Esophagus muscularis mucosa (tissue), 4 donors: ENCODE measurements around the gene ZMYM4. TPM values are rescaled to one million over a fixed set of nuclear protein-coding genes. Genes with fewer than 3 reads are reported as not detected.

Experiments
- DNase-seq: peaks from one replicate; pipeline ENCODE4 v3.0.0-alpha.2; 2017; ENCODE audit errors: extremely low spot score
- H3K27ac ChIP-seq, 4 donors: fragments of 200-600 bp; sonication (generic); replicated peaks in 1 of 4; 1 replicate in 3 of 4; 2 replicates in 1 of 4; pipeline ENCODE4 v1.5.1; 2016 to 2019; ENCODE audit warnings: mild to moderate bottlenecking in 1 of 4
- H3K27me3 ChIP-seq, 4 donors: fragments of 200-600 bp; sonication (generic); one replicate each; pipeline versions ENCODE4 v1.5.1 to v1.6.0; 2016 to 2019
- H3K36me3 ChIP-seq, 4 donors: fragments of 200-600 bp; sonication (generic); one replicate each; pipeline ENCODE4 v1.5.1; 2016 to 2019
- H3K4me1 ChIP-seq, 4 donors: fragments of 200-600 bp; sonication (generic); one replicate each; pipeline ENCODE4 v1.5.1; 2016 to 2019
- H3K4me3 ChIP-seq, 4 donors: fragments of 200-600 bp; sonication (generic); 1 replicate in 2 of 4; 2 replicates in 2 of 4; pipeline ENCODE4 v1.5.1; 2016 to 2019; ENCODE audit warnings: mild to moderate bottlenecking in 4 of 4, moderate library complexity in 1 of 4
- H3K9me3 ChIP-seq, 4 donors: fragments of 200-600 bp; sonication (generic); 1 replicate in 3 of 4; 2 replicates in 1 of 4; pipeline ENCODE4 v1.5.1; 2016 to 2019
- EP300 ChIP-seq: sonication (generic); formaldehyde crosslinking; IDR thresholded peaks from one replicate; pipeline ENCODE4 v1.6.1; 2017; ENCODE audit warnings: antibody characterized with exemption
- POLR2A ChIP-seq: fragments of 450-650 bp; IDR thresholded peaks from one replicate; pipeline ENCODE4 v1.6.1; 2017; ENCODE audit warnings: antibody characterized with exemption, moderate library complexity, mild to moderate bottlenecking, low read depth
- POLR2AphosphoS5 ChIP-seq, 2 donors: sonication (generic); formaldehyde crosslinking; IDR thresholded peaks; one replicate each; pipeline ENCODE4 v1.6.1; 2017; ENCODE audit warnings: antibody characterized with exemption in 2 of 2
- WGBS: methylation state at CpG from one replicate; pipeline ENCODE4 v1.1.5; 2018; 5-methylcytosine and 5-hydroxymethylcytosine counted together
- intact Hi-C: fragments of 100-400 bp; cut with DNase I; formaldehyde crosslinking; loops from one replicate; pipeline ENCODE4 v1.15.1; 2023
- total RNA-seq, 4 donors: library from RNA; depleted of rRNA; stranded (reverse); fragments of >200 nt; gene quantifications; one replicate each; pipeline versions ENCODE4 v1.1.0 to v1.2.1, GENCODE V29; 2016
- TF ChIP-seq, protein P1 (sequence below), 3 experiments: fragments of 200-600 bp in 2 of 3; fragments of 450-650 bp in 1 of 3; sonication (generic) in 2 of 3; IDR thresholded peaks; one replicate each; pipeline ENCODE4 v1.5.1; 2017 to 2019; ENCODE audit warnings: antibody characterized with exemption in 3 of 3, mild to moderate bottlenecking in 2 of 3, moderate library complexity in 1 of 3

Gene ZMYM4
- total RNA-seq, 4 donors from 2014 or later = 24.6 to 32.0 (median 27.3) TPM

DNA sequence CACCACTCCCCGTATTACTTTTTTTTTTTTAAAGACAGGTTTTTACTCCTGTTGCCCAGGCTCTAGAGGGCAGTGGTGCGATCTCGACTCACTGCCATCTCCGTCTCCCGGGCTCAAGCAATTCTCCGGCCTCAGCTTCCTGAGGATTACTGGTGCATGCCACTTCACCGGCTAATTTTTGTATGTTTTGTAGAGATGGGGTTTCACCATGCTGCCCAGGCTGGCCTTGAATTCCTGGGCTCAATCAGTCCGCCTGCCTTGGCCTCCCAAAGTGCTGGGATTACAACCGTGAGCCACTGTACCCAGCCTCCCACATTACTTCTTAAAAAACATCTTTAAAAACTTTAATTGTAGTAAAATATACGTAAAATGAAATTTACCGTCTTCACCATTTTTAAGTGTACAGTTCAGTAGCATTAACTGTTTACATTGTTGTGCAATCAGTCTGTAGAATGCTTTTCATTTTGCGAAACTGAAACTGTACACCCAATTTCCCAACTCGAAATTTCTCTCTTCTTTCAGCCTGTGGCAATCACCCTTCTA is 77.0 kb downstream of the ZMYM4 start:
- TF ChIP-seq EP300 (no peak), POLR2A (no peak), POLR2AphosphoS5 (IDR thresholded peaks at IDR 0.05) (no peak)
- TF ChIP-seq, protein P1, sequence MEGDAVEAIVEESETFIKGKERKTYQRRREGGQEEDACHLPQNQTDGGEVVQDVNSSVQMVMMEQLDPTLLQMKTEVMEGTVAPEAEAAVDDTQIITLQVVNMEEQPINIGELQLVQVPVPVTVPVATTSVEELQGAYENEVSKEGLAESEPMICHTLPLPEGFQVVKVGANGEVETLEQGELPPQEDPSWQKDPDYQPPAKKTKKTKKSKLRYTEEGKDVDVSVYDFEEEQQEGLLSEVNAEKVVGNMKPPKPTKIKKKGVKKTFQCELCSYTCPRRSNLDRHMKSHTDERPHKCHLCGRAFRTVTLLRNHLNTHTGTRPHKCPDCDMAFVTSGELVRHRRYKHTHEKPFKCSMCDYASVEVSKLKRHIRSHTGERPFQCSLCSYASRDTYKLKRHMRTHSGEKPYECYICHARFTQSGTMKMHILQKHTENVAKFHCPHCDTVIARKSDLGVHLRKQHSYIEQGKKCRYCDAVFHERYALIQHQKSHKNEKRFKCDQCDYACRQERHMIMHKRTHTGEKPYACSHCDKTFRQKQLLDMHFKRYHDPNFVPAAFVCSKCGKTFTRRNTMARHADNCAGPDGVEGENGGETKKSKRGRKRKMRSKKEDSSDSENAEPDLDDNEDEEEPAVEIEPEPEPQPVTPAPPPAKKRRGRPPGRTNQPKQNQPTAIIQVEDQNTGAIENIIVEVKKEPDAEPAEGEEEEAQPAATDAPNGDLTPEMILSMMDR (IDR thresholded peaks at IDR 0.05) = no peak
- intact Hi-C loops = no loop called here
- no peaks in the 10 kb centered on the region for H3K27me3 ChIP-seq
- H3K9me3 ChIP-seq = no peaks in the 10 kb centered on the region
- peaks cover 0 to 4% (median 0%) of the 10 kb centered on the region in 4 donors for H3K4me1 ChIP-seq
- 88% methylated on average over 13 of the region's 13 CpGs for WGBS
- peak overlapping the region in 1 of 4 donors; percentile 9 for H3K4me3 ChIP-seq
- no peaks in the 10 kb centered on the region for H3K36me3 ChIP-seq
- DNase-seq = no peak
- no peak overlapping the region for H3K27ac ChIP-seq

DNA sequence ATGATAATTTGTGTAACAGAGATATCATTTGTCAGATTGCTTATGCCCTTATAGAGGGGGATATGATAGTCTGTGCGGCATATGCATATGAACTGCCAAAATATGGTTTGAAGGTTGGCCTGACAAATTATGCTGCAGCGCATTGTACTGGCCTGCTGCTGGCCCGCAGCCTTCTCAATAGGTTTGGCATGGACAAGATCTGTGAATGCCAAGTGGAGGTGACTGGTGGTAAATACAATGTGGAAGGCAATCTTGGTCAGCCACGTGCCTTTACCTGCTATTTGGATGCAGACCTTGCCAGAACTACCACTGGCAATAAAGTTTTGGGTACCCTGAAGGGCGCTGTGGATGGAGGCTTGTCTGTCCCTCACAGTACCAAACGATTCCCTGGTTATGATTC is 82.4 kb downstream of the ZMYM4 start:
- no peak for DNase-seq
- Histone ChIP-seq H3K4me1 (peaks cover 0 to 4% (median 0%) of the 10 kb centered on the region in 4 donors), H3K36me3 (no peaks in the 10 kb centered on the region), H3K9me3 (no peaks in the 10 kb centered on the region), H3K27ac (no peak overlapping the region), H3K4me3 (no peak overlapping the region), H3K27me3 (no peaks in the 10 kb centered on the region)
- intact Hi-C loops = no loop called here
- 89% methylated on average over 6 of the region's 6 CpGs for WGBS
- TF ChIP-seq, protein P1 (IDR thresholded peaks at IDR 0.05) = no peak
- TF ChIP-seq POLR2A = no peak
- TF ChIP-seq EP300 = no peak

DNA sequence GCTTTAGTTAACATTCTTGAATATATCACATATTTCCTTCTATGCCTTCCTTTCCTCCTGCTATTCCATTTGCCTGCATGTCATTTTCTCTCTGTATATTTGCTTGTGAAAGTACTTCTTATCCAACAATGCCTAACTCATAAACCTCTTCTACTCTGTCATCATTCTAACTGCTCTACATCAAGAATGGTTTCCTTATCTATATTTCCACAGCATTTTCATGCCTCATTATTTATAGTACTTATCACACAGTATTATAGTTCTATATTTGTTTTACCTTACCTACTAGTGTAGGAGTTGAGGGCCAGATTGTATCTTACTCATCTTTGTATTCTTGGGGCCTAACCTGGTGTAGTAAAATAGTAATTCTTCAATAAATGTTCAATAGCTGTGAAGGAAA is 91.5 kb downstream of the ZMYM4 start:
- intact Hi-C loops = no loop called here
- no peak for DNase-seq
- Histone ChIP-seq H3K27me3 (no peaks in the 10 kb centered on the region), H3K27ac (no peak overlapping the region), H3K4me3 (no peak overlapping the region), H3K36me3 (peaks cover 0 to 18% (median 13%) of the 10 kb centered on the region in 4 donors), H3K4me1 (peaks cover 0 to 6% (median 1%) of the 10 kb centered on the region in 4 donors), H3K9me3 (no peaks in the 10 kb centered on the region)
- TF ChIP-seq POLR2AphosphoS5 (IDR thresholded peaks at IDR 0.05) (no peak), EP300 (no peak), POLR2A (no peak)
- TF ChIP-seq, protein P1 (IDR thresholded peaks at IDR 0.05) = no peak

DNA sequence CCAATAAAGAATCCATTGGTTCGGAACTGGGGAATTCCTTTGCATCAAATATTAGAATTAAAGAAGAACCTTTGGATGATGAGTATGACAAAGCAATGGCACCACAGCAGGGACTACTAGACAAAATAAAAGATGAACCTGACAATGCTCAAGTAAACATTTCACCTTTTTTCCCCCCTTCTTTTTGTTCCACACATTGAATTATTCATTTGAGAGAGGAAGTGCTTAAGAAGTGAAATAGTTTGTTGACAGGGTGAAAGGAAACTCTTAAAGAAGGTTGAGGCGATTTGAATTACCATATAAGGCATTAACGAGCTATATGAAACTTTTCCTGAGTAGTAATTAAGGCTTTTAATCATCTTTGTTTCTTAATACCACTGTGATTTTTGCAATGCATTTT is 93.1 kb downstream of the ZMYM4 start:
- intact Hi-C loops = no loop called here
- WGBS = 85% methylated on average over 3 of the region's 3 CpGs
- H3K4me1 ChIP-seq = peaks cover 0 to 6% (median 1%) of the 10 kb centered on the region in 4 donors

More for the DNA sequence above, 93.1 kb downstream of the ZMYM4 start:
- Histone ChIP-seq H3K27me3 (no peaks in the 10 kb centered on the region), H3K27ac (no peak overlapping the region), H3K4me3 (no peak overlapping the region), H3K36me3 (peaks cover 0 to 18% (median 13%) of the 10 kb centered on the region in 4 donors), H3K9me3 (no peaks in the 10 kb centered on the region)
- no peak for TF ChIP-seq POLR2AphosphoS5 (IDR thresholded peaks at IDR 0.05)
- no peak for TF ChIP-seq POLR2A
- no peak for TF ChIP-seq EP300
- TF ChIP-seq, protein P1 (IDR thresholded peaks at IDR 0.05) = no peak
- no peak for DNase-seq
